Measurements from ENCODE around the gene ANKRD13A. TPM values are rescaled to one million over a fixed set of nuclear protein-coding genes. Genes with fewer than 3 reads are reported as not detected.

ANKRD13A gene
- total and polyA plus RNA-seq, 2 of the 13 experiments (the other 11 are each of a cell fraction or from before 2014, with no cell fraction given): 34.1 to 41.6 TPM

- TF ChIP-seq SP1 (IDR thresholded peaks at IDR 0.05): no peak
- TF ChIP-seq SP1 (CRISPR knock-in tag; IDR thresholded peaks at IDR 0.05): no peak
- no peak for TF ChIP-seq SYNCRIP (IDR thresholded peaks at IDR 0.05; ENCODE audit: insufficient read depth, low read depth, low read length)
- peak; percentile 90; the same call in 1 of the 2 replicates for TF ChIP-seq RAD51 (IDR thresholded peaks at IDR 0.05; ENCODE audit: borderline replicate concordance)
- TF ChIP-seq XBP1 (CRISPR knock-in tag; IDR thresholded peaks at IDR 0.05): no peak
- 0 out of 2 replicates have a peak, but pooled peaks have one; percentile 62 for TF ChIP-seq ZNF451 (CRISPR knock-in tag; IDR thresholded peaks at IDR 0.05)
- no peak; the same call in 1 of the 2 replicates for TF ChIP-seq ZBTB3 (CRISPR knock-in tag; IDR thresholded peaks at IDR 0.05; ENCODE audit: borderline replicate concordance, low read depth)
- TF ChIP-seq ZNF253 (CRISPR knock-in tag; IDR thresholded peaks at IDR 0.05; ENCODE audit: borderline replicate concordance): no peak
- TF ChIP-seq, protein P1, sequence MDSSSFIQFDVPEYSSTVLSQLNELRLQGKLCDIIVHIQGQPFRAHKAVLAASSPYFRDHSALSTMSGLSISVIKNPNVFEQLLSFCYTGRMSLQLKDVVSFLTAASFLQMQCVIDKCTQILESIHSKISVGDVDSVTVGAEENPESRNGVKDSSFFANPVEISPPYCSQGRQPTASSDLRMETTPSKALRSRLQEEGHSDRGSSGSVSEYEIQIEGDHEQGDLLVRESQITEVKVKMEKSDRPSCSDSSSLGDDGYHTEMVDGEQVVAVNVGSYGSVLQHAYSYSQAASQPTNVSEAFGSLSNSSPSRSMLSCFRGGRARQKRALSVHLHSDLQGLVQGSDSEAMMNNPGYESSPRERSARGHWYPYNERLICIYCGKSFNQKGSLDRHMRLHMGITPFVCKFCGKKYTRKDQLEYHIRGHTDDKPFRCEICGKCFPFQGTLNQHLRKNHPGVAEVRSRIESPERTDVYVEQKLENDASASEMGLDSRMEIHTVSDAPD (CRISPR knock-in tag; IDR thresholded peaks at IDR 0.05): 0 out of 2 replicates have a peak, but pooled peaks have one; percentile 24
- peak; percentile 83 for TF ChIP-seq ZNF430 (CRISPR knock-in tag; IDR thresholded peaks at IDR 0.05)
- TF ChIP-seq JDP2 (CRISPR knock-in tag; IDR thresholded peaks at IDR 0.05; ENCODE audit: borderline replicate concordance): no peak
- no peak for TF ChIP-seq KDM1A (CRISPR knock-in tag; IDR thresholded peaks at IDR 0.05)
- TF ChIP-seq ZNF24 (IDR thresholded peaks at IDR 0.05): no peak
- TF ChIP-seq ZNF235 (CRISPR knock-in tag; IDR thresholded peaks at IDR 0.05; ENCODE audit: borderline replicate concordance): peak; percentile 93; the same call in 1 of the 2 replicates
- TF ChIP-seq ZNF12 (CRISPR knock-in tag; IDR thresholded peaks at IDR 0.05): no peak; the same call in 1 of the 2 replicates
- peak in 1 of 2 experiments; percentile 52; a peak in 1 of 4 replicates for TF ChIP-seq ATF4 (CRISPR knock-in tag; IDR thresholded peaks at IDR 0.05)
- TF ChIP-seq HMG20A (CRISPR knock-in tag; IDR thresholded peaks at IDR 0.05; ENCODE audit: borderline replicate concordance): no peak
- TF ChIP-seq RAD21 (CRISPR knock-in tag; IDR thresholded peaks at IDR 0.05): peak; percentile 34; the same call in 1 of the 2 replicates
- TF ChIP-seq ZNF431 (CRISPR knock-in tag; IDR thresholded peaks at IDR 0.05; ENCODE audit: borderline replicate concordance, low read depth): peak; percentile 19; the same call in 1 of the 2 replicates
- TF ChIP-seq, protein P2, sequence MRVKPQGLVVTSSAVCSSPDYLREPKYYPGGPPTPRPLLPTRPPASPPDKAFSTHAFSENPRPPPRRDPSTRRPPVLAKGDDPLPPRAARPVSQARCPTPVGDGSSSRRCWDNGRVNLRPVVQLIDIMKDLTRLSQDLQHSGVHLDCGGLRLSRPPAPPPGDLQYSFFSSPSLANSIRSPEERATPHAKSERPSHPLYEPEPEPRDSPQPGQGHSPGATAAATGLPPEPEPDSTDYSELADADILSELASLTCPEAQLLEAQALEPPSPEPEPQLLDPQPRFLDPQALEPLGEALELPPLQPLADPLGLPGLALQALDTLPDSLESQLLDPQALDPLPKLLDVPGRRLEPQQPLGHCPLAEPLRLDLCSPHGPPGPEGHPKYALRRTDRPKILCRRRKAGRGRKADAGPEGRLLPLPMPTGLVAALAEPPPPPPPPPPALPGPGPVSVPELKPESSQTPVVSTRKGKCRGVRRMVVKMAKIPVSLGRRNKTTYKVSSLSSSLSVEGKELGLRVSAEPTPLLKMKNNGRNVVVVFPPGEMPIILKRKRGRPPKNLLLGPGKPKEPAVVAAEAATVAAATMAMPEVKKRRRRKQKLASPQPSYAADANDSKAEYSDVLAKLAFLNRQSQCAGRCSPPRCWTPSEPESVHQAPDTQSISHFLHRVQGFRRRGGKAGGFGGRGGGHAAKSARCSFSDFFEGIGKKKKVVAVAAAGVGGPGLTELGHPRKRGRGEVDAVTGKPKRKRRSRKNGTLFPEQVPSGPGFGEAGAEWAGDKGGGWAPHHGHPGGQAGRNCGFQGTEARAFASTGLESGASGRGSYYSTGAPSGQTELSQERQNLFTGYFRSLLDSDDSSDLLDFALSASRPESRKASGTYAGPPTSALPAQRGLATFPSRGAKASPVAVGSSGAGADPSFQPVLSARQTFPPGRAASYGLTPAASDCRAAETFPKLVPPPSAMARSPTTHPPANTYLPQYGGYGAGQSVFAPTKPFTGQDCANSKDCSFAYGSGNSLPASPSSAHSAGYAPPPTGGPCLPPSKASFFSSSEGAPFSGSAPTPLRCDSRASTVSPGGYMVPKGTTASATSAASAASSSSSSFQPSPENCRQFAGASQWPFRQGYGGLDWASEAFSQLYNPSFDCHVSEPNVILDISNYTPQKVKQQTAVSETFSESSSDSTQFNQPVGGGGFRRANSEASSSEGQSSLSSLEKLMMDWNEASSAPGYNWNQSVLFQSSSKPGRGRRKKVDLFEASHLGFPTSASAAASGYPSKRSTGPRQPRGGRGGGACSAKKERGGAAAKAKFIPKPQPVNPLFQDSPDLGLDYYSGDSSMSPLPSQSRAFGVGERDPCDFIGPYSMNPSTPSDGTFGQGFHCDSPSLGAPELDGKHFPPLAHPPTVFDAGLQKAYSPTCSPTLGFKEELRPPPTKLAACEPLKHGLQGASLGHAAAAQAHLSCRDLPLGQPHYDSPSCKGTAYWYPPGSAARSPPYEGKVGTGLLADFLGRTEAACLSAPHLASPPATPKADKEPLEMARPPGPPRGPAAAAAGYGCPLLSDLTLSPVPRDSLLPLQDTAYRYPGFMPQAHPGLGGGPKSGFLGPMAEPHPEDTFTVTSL (CRISPR knock-in tag; IDR thresholded peaks at IDR 0.05; ENCODE audit: borderline replicate concordance): 0 out of 2 replicates have a peak, but pooled peaks have one; percentile 19
- no peak for TF ChIP-seq ATM (IDR thresholded peaks at IDR 0.05; ENCODE audit: borderline replicate concordance)
- TF ChIP-seq, protein P3, sequence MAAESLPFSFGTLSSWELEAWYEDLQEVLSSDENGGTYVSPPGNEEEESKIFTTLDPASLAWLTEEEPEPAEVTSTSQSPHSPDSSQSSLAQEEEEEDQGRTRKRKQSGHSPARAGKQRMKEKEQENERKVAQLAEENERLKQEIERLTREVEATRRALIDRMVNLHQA (CRISPR knock-in tag; IDR thresholded peaks at IDR 0.05): no peak
These were observed 3.3 kb upstream of the ANKRD13A start, which contains the start of gene GIT2 (continued) for GRCh38 chr12:109995686-109996482.

All from HepG2 (cell line).